ENCODE results near the gene IL1RAPL1.

The IL1RAPL1 gene

GRCh38 chrX:29530501-29530900, 943.3 kb downstream of the IL1RAPL1 start:
- TF ChIP-seq REST (IDR thresholded peaks at IDR 0.05; ENCODE audit: insufficient read depth in 1 of 2, low read depth in 2 of 2, low read length in 2 of 2) (no peak), TAF1 (IDR thresholded peaks at IDR 0.05; ENCODE audit: borderline replicate concordance, insufficient read depth, low read length) (no peak), FOXP2 (optimal IDR thresholded peaks at IDR 0.05; ENCODE audit: borderline replicate concordance, extremely low read depth, extremely low read length, insufficient read depth) (no peak), SIN3A (IDR thresholded peaks at IDR 0.05; ENCODE audit: borderline replicate concordance, insufficient read depth, low read length) (no peak)

GRCh38 chrX:29531336-29531735, 944.1 kb downstream of the IL1RAPL1 start:
- TF ChIP-seq SIN3A (IDR thresholded peaks at IDR 0.05; ENCODE audit: borderline replicate concordance, insufficient read depth, low read length), result no peak
- TF ChIP-seq REST (IDR thresholded peaks at IDR 0.05; ENCODE audit: insufficient read depth in 1 of 2, low read depth in 2 of 2, low read length in 2 of 2), result no peak
- no peak for TF ChIP-seq FOXP2 (optimal IDR thresholded peaks at IDR 0.05; ENCODE audit: borderline replicate concordance, extremely low read depth, extremely low read length, insufficient read depth)
- no peak for TF ChIP-seq POLR2AphosphoS5 (IDR thresholded peaks at IDR 0.05; ENCODE audit: low read depth, low read length)
- no peak for TF ChIP-seq TAF1 (IDR thresholded peaks at IDR 0.05; ENCODE audit: borderline replicate concordance, insufficient read depth, low read length)

DNA sequence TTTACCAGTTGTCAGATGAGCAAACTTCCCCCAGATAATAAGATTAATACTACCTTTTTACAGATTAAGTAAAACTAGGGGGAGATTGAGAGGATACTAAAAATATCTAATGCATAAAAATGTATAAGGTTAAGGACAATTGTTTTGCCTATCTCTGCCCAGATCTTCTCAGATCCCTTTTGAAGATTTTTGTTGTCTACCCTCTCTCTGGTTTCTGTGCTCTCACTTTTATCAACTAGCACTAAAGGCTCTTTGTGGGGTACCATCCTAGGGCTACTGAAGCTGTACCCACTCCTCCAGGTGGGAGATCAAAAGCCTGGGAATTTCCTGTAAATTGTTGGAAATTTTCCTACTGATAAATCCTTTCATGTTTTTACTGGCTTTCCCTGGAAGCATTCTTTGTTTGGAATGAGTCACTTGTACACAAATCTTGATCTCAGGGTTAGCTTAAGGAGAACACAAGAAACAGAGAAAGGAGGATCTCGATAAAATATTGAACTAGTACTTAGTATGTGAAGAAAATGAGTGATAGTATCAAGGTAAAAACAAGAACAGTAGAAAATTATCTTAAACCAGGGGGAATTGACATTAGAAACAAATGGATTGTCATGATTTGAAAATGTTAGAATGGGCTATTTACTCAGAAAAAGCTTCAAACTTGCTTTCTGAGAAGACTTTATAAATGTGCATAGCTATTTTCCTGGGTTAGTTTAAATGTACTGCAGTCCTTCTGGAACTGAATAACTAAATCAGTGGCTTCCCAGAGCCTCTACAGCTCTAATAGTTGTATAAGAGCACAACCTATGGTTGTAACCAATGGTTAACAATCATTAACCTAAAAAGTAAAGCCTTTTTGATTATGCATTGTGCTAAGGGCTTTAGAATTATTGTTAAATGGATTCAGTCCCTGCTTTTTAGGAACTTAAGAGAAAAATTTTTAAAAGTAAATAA, 948.2 kb downstream of the IL1RAPL1 start:
- TF ChIP-seq POLR2AphosphoS5 (IDR thresholded peaks at IDR 0.05; ENCODE audit: low read depth, low read length) (no peak), TAF1 (IDR thresholded peaks at IDR 0.05; ENCODE audit: borderline replicate concordance, insufficient read depth, low read length) (no peak), FOXP2 (optimal IDR thresholded peaks at IDR 0.05; ENCODE audit: borderline replicate concordance, extremely low read depth, extremely low read length, insufficient read depth) (no peak)

DNA sequence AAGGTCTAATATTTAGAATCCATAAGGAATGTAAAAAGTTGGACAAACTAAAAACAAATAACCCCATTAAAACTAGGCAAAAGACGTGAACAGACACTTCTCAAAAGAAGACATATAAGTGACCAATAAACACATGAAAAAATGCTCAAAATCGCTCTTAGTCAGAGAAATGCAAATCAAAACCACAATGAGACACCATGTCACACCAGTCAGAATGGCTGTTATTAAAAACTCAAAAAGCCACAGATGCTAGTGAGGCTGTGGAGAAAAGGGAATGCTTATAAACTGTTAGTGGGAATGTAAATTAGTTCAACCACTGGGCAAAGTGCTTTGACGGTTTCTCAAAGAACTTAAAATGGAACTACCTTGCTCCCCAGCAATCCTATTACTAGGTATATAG, 953.8 kb downstream of the IL1RAPL1 start:
- TF ChIP-seq POLR2AphosphoS5 (IDR thresholded peaks at IDR 0.05; ENCODE audit: low read depth, low read length) (no peak), SIN3A (IDR thresholded peaks at IDR 0.05; ENCODE audit: borderline replicate concordance, insufficient read depth, low read length) (no peak), FOXP2 (optimal IDR thresholded peaks at IDR 0.05; ENCODE audit: borderline replicate concordance, extremely low read depth, extremely low read length, insufficient read depth) (no peak), TAF1 (IDR thresholded peaks at IDR 0.05; ENCODE audit: borderline replicate concordance, insufficient read depth, low read length) (no peak), REST (IDR thresholded peaks at IDR 0.05; ENCODE audit: insufficient read depth in 1 of 2, low read depth in 2 of 2, low read length in 2 of 2) (no peak)

DNA sequence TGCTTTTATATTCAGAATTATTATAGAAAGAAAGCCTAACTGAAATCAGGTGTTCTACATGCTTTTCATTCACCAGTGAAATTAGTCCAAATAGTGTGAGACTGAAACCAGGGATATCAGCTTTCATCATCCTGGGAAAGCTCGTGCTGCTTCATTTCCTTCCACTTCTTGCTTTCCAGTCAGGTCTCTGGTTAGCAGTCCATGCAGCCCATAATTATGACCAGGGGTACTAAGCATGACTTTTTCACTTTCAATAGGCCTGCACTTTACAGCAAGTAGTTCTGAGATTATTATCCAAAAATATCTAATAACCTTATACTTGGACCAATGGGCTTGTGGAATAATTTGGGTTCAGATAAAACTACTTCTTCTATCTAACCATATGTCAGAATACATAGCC, 954.9 kb downstream of the IL1RAPL1 start:
- TF ChIP-seq REST (IDR thresholded peaks at IDR 0.05; ENCODE audit: insufficient read depth in 1 of 2, low read depth in 2 of 2, low read length in 2 of 2) (no peak), POLR2AphosphoS5 (IDR thresholded peaks at IDR 0.05; ENCODE audit: low read depth, low read length) (no peak), TAF1 (IDR thresholded peaks at IDR 0.05; ENCODE audit: borderline replicate concordance, insufficient read depth, low read length) (no peak)

All from PFSK-1 (cell line).